ENCODE measurements around the gene WDFY1. TPM values are rescaled to one million over a fixed set of nuclear protein-coding genes. Genes with fewer than 3 reads are reported as not detected.

Gene WDFY1
- total RNA-seq, 1 experiment from 2014 or later, result 123 TPM

DNA sequence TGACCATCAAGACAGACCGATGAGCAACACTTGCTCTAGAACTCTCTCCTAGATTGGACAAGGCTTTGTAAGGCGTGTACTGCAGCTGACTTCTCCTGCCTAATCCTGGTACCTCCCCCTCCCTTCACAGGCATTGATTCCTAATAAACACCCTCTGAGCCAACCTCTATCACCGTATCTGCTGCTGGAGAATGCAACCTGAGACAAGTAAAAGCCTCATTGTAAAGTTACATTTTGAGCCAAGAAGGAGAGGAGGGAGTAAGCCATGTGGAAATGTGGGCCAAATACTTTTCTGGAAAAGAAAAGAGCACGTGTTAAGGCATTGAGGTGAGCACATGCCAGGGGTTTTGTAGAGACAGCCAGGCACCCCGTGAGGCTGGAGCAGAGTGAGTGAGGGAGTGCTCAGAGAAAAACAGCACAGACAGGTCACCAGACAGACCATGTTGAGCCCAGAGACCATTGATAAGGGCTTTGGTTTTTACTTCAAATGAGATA is 2.6 kb upstream of the WDFY1 start:
- no peak overlapping the region for H3K4me3 ChIP-seq (ENCODE audit: low read depth, low read length)

DNA sequence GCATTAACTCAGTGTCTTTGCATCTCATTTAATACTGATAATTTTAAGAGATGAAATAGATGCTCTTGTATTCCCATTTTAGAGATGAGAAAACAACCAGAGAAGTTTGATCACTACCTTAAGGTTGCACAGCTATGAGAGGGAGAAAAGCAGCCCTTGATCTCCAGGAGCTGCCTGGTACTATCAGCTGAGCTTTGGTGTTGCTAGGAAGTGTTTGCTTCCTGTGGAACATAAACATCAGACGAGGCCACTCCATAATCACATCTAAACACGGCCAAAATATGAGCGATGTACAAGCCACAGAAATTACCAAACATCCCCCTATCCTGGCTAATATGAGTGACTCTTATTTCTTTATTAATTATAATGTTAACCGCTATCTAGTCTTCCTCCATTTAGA is 620 bp upstream of the WDFY1 start:
- intact Hi-C loops (cut with micrococcal nuclease; ENCODE audit: unreplicated experiment), result loop anchor here (1.0 kb wide), 3 partner anchors 12 to 37 kb away; partner anchors contain the start of gene MRPL44
- Histone ChIP-seq H3K27me3 (replicated peaks; ENCODE audit: control insufficient read depth, insufficient read depth, low read length) (no peaks in the 10 kb centered on the region), H3K4me3 (ENCODE audit: low read depth, low read length) (no peak overlapping the region), H3K9me3 (no peaks in the 10 kb centered on the region), H3K36me3 (ENCODE audit: control insufficient read depth, insufficient read depth, low read length) (no peaks in the 10 kb centered on the region), H3K4me1 (peaks cover 14% of the 10 kb centered on the region)
- H3K4me3 Mint-ChIP-seq (ENCODE audit: unreplicated experiment), result peak overlapping the region; percentile 97
- ChIA-PET POLR2A (interaction anchor here (1.0 to 1.6 kb wide), 2 partner anchors 15 to 84 kb away, joined by 3 to 11 read pairs; no protein-coding TSS in a partner anchor), CTCF (no interaction called here)
- TF ChIP-seq, protein P1, sequence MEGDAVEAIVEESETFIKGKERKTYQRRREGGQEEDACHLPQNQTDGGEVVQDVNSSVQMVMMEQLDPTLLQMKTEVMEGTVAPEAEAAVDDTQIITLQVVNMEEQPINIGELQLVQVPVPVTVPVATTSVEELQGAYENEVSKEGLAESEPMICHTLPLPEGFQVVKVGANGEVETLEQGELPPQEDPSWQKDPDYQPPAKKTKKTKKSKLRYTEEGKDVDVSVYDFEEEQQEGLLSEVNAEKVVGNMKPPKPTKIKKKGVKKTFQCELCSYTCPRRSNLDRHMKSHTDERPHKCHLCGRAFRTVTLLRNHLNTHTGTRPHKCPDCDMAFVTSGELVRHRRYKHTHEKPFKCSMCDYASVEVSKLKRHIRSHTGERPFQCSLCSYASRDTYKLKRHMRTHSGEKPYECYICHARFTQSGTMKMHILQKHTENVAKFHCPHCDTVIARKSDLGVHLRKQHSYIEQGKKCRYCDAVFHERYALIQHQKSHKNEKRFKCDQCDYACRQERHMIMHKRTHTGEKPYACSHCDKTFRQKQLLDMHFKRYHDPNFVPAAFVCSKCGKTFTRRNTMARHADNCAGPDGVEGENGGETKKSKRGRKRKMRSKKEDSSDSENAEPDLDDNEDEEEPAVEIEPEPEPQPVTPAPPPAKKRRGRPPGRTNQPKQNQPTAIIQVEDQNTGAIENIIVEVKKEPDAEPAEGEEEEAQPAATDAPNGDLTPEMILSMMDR (IDR thresholded peaks at IDR 0.05; ENCODE audit: insufficient read depth in 1 of 2, low read depth in 1 of 2, low read length in 1 of 2, severe bottlenecking in 1 of 2, unreplicated experiment in 1 of 2), result no peak
- no peaks in the 10 kb centered on the region for H3K9me3 Mint-ChIP-seq (ENCODE audit: unreplicated experiment)
- DNase-seq, result no peak
- no peaks in the 10 kb centered on the region for H3K27me3 Mint-ChIP-seq (ENCODE audit: insufficient read depth, unreplicated experiment)
- BruUV-seq (replicated peaks), result no TSS peak
- no peak overlapping the region for H3K27ac Mint-ChIP-seq (ENCODE audit: unreplicated experiment)
- H3K4me1 Mint-ChIP-seq (ENCODE audit: low read depth, unreplicated experiment), result peaks cover 39% of the 10 kb centered on the region
- H3K36me3 Mint-ChIP-seq (ENCODE audit: insufficient read depth, unreplicated experiment), result peaks cover 33% of the 10 kb centered on the region

More for the DNA sequence above, 2.6 kb upstream of the WDFY1 start:
- intact Hi-C loops (cut with micrococcal nuclease; ENCODE audit: unreplicated experiment), result no loop called here
- H3K27ac Mint-ChIP-seq (ENCODE audit: unreplicated experiment), result peak overlapping the region; percentile 11
- no peak overlapping the region for H3K4me3 Mint-ChIP-seq (ENCODE audit: unreplicated experiment)
- no peaks in the 10 kb centered on the region for H3K9me3 ChIP-seq
- ChIA-PET CTCF (no interaction called here), POLR2A (no interaction called here)
- TF ChIP-seq, protein P1 (IDR thresholded peaks at IDR 0.05; ENCODE audit: insufficient read depth in 1 of 2, low read depth in 1 of 2, low read length in 1 of 2, severe bottlenecking in 1 of 2, unreplicated experiment in 1 of 2), result no peak
- no peaks in the 10 kb centered on the region for H3K27me3 ChIP-seq (replicated peaks; ENCODE audit: control insufficient read depth, insufficient read depth, low read length)
- H3K4me1 Mint-ChIP-seq (ENCODE audit: low read depth, unreplicated experiment), result peaks cover 39% of the 10 kb centered on the region
- peaks cover 11% of the 10 kb centered on the region; the same call in 1 of the 2 replicates for H3K4me1 ChIP-seq
- H3K27me3 Mint-ChIP-seq (ENCODE audit: insufficient read depth, unreplicated experiment), result no peaks in the 10 kb centered on the region
- peaks cover 24% of the 10 kb centered on the region for H3K36me3 Mint-ChIP-seq (ENCODE audit: insufficient read depth, unreplicated experiment)
- DNase-seq, result no peak
- H3K36me3 ChIP-seq (ENCODE audit: control insufficient read depth, insufficient read depth, low read length), result no peaks in the 10 kb centered on the region
- BruUV-seq (replicated peaks), result no TSS peak
- no peaks in the 10 kb centered on the region for H3K9me3 Mint-ChIP-seq (ENCODE audit: unreplicated experiment)

DNA sequence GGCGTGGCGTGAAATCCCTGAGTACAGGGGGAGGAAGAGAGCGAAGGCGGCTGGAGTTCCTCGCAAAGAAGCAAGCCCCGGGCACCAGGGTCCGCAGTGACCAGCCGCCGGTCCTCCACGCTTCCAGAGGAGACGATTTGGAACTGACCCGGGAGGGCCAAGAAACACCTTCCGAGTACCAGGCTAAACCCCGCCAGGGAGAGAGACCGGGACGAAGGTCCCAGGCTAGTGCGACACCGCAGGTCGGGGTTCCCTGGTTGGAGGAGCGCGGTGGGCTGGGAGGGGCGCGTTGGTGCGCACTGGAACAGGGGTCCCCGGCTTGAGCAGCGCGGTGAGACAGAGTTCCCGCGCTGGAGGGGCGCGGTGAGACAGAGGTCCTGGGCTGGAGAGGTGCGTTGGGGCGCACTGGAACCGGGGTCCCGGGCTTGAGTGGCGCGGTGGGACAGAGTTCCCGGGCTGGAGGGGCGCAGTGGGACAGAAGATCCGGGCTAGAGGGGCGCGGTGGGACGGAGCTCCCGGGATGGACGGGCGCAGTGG is 901 bp downstream of the WDFY1 start:
- intact Hi-C loops (cut with micrococcal nuclease; ENCODE audit: unreplicated experiment), result no loop called here
- H3K27me3 Mint-ChIP-seq (ENCODE audit: insufficient read depth, unreplicated experiment), result no peaks in the 10 kb centered on the region

More for the DNA sequence above, 901 bp downstream of the WDFY1 start:
- ChIA-PET CTCF (interaction anchor here (1.2 to 1.3 kb wide), 2 partner anchors 8 to 42 kb away, joined by 3 to 4 read pairs; no protein-coding TSS in a partner anchor), POLR2A (no interaction called here)
- no peaks in the 10 kb centered on the region for H3K27me3 ChIP-seq (replicated peaks; ENCODE audit: control insufficient read depth, insufficient read depth, low read length)
- H3K4me3 ChIP-seq (ENCODE audit: low read depth, low read length), result peak overlapping the region; percentile 96
- no peaks in the 10 kb centered on the region for H3K36me3 ChIP-seq (ENCODE audit: control insufficient read depth, insufficient read depth, low read length)
- BruUV-seq (replicated peaks), result no TSS peak
- Mint-ChIP-seq H3K4me3 (ENCODE audit: unreplicated experiment) (peak overlapping the region; percentile 97), H3K27ac (ENCODE audit: unreplicated experiment) (peak overlapping the region; percentile 94), H3K4me1 (ENCODE audit: low read depth, unreplicated experiment) (peaks cover 39% of the 10 kb centered on the region), H3K9me3 (ENCODE audit: unreplicated experiment) (no peaks in the 10 kb centered on the region), H3K36me3 (ENCODE audit: insufficient read depth, unreplicated experiment) (peaks cover 33% of the 10 kb centered on the region)
- H3K9me3 ChIP-seq, result no peaks in the 10 kb centered on the region
- H3K4me1 ChIP-seq, result peaks cover 25% of the 10 kb centered on the region
- TF ChIP-seq, protein P1 (IDR thresholded peaks at IDR 0.05; ENCODE audit: insufficient read depth in 1 of 2, low read depth in 1 of 2, low read length in 1 of 2, severe bottlenecking in 1 of 2, unreplicated experiment in 1 of 2), result no peak
- peak; percentile 62 to 67 for DNase-seq

All from Caco-2 (cell line).